Pulmonary artery endothelial cell (primary cell): ENCODE measurements around the gene RRP9. TPM values are rescaled to one million over a fixed set of nuclear protein-coding genes. Genes with fewer than 3 reads are reported as not detected.
A peak's percentile ranks its signal among the peaks of the same experiment; 100 is the strongest.
"Not testable (repeated sequence)": the region's sequence is repeated elsewhere in the genome, so short reads cannot be mapped to it uniquely, and the experiment has no call there.

ENCODE experiments used
- DNase-seq: peaks from one replicate; pipeline ENCODE4 v3.0.0-alpha.2; 2011; ENCODE audit warnings: low read depth, low spot score
- total RNA-seq: library from RNA; depleted of rRNA; stranded (reverse); fragments of >200 nt; gene quantifications from 2 replicates; pipeline ENCODE4 v1.2.3, GENCODE V29; 2014

The RRP9 gene, protein sequence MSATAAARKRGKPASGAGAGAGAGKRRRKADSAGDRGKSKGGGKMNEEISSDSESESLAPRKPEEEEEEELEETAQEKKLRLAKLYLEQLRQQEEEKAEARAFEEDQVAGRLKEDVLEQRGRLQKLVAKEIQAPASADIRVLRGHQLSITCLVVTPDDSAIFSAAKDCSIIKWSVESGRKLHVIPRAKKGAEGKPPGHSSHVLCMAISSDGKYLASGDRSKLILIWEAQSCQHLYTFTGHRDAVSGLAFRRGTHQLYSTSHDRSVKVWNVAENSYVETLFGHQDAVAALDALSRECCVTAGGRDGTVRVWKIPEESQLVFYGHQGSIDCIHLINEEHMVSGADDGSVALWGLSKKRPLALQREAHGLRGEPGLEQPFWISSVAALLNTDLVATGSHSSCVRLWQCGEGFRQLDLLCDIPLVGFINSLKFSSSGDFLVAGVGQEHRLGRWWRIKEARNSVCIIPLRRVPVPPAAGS
- 33.2 and 50.7 TPM in 2 replicates for total RNA-seq

GRCh38 chr3:51941798-51942602, at the start of gene RRP9, which contains the start of gene PARP3:
Gene RRP9, minus strand, starts transcription at chr3:51941904. Its CDS starts 37 bp downstream, at chr3:51941867.
Gene PARP3, plus strand, starts transcription at chr3:51942363. Its CDS starts 993 bp downstream, at chr3:51943356.
- DNase-seq, result peak; percentile 100

- DNase-seq, result not testable (repeated sequence)
Measured at GRCh38 chr3:51990501-51990971, 48.8 kb upstream of the RRP9 start.

GRCh38 chr3:51988286-51989146, 46.8 kb upstream of the RRP9 start:
- DNase-seq, result no peak

- DNase-seq, result no peak
Measured at GRCh38 chr3:51987568-51987967, 45.9 kb upstream of the RRP9 start.

GRCh38 chr3:51986010-51986947, 44.6 kb upstream of the RRP9 start:
- DNase-seq, result no peak

GRCh38 chr3:51985063-51985462, 43.4 kb upstream of the RRP9 start:
- no peak for DNase-seq

DNA sequence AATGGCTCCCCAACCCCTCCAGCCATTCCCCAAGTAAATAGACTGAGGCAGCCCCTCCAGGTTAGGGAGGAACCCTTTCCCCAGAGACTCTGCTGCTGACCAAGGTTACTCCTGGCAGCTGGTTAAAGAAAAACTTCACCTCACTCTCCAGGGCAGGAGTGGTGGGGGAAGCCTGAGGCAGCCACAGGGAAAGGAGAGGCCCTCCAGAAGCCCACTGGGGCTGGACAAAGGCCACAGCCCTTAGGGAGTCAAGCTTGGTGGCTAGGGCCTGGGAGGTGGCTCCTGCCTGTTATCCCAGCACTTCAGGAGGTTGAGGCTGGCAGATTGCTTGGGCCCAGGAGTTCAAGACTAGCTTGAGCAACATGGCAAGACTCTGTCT, 42.6 kb upstream of the RRP9 start:
- DNase-seq, result no peak

- no peak for DNase-seq
Measured at GRCh38 chr3:51983578-51984268, 42.0 kb upstream of the RRP9 start.

- DNase-seq, result no peak
Measured at GRCh38 chr3:51982838-51983577, 41.3 kb upstream of the RRP9 start, which contains the start of gene ACY1. Gene ACY1, plus strand, starts transcription at chr3:51983535. Its CDS starts 530 bp downstream, at chr3:51984065.

GRCh38 chr3:51982352-51982837, 40.7 kb upstream of the RRP9 start:
- no peak for DNase-seq

GRCh38 chr3:51980253-51980652, 38.5 kb upstream of the RRP9 start:
- DNase-seq, result no peak

DNA sequence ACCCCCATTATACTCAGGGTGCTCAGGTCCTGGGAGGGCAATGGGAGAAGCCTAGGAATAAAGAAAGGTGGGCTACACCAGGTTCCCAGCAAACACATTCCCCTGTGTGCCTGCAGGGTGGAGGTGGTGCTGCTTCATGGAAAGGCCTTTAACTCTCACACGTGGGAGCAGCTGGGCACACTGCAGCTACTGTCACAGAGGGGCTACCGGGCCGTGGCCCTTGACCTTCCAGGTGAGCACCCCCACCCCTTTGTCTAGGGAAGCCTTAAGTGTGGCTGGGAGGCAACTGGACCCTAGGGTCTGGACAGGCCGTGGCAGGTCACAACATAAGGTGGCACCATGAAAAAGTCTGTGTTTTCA, 36.4 kb upstream of the RRP9 start:
- DNase-seq, result no peak

DNA sequence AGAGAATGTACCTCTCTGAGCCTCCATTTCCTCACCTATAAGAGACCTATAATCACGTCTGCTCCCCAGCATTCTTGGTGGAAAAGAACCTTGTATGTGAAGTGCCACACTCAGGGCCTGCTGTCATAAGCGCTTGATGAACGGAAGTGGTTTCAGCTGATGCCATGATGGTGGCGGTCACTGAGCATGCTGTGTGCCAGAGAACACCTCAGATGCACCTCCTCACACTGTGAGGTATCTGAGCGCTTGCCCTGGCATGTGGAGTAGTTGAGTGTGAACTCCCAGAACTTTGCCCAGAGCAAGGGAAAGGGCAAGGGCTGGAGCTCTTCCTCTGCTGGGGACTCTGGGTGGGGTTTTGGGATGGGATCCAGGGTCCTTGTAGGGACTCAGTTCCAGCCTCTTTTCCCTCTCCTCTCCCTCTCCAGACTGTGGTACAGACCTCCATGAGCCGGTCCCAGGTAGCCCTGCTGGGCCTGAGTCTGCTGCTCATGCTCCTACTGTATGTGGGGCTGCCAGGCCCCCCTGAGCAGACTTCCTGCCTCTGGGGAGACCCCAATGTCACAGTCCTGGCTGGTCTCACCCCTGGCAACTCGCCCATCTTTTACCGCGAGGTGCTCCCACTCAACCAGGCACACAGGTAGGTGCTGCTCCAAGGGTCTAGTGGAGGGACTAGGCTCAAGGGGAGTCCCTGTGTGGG, 35.9 kb upstream of the RRP9 start:
- no peak for DNase-seq

- DNase-seq, result no peak
Measured at GRCh38 chr3:51975852-51976549, 34.3 kb upstream of the RRP9 start.

DNA sequence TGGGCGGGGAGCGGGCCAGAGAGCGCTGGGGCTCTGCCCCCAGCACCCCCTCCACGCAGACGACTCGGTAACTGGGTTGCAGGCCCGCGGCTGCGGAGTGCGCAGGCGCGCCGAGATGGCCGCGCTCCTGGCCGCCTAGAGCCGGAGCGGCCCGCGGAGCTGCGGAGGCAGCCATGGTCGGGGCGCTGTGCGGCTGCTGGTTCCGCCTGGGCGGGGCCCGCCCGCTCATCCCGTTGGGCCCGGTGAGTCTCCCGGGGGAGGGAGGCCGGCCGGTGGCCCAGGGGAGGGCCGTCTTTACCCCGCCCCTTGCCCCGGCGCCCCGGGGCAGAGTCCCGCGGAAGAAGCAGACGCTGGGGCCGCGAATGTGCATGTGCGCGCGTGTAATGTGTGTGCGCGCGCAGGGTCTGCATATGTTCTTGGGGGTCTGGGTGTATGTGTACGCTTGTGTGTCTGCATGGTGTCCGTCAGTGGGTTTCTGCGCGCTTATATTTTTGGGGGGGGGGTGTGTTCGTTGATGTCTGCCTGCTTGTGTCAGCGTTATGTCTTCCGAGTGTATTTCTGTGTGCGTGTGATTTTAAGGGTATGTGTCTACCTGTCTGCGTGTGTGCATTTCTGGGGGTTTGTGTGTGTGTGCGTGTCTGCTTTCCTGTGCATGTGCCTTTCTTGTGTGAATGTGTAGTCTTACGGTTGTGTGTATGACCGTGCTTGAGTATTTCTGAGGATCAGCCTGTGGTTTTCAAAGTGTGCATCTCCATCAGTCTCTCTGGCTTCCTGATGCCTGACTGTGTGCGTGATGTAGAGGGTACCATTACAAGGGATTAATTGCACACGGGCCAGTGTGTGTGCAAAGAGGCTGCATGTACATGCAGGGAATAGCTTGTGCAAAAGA, 33.5 kb upstream of the RRP9 start, which contains the start of gene ABHD14A:
TSS of gene ABHD14A (plus strand) at position 102 of the 889 bp plus-strand sequence. CDS start at position 174, 72 bp downstream.
- no peak for DNase-seq
